ENCODE measurements around the gene QRFP.

The QRFP gene, protein sequence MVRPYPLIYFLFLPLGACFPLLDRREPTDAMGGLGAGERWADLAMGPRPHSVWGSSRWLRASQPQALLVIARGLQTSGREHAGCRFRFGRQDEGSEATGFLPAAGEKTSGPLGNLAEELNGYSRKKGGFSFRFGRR

DNA sequence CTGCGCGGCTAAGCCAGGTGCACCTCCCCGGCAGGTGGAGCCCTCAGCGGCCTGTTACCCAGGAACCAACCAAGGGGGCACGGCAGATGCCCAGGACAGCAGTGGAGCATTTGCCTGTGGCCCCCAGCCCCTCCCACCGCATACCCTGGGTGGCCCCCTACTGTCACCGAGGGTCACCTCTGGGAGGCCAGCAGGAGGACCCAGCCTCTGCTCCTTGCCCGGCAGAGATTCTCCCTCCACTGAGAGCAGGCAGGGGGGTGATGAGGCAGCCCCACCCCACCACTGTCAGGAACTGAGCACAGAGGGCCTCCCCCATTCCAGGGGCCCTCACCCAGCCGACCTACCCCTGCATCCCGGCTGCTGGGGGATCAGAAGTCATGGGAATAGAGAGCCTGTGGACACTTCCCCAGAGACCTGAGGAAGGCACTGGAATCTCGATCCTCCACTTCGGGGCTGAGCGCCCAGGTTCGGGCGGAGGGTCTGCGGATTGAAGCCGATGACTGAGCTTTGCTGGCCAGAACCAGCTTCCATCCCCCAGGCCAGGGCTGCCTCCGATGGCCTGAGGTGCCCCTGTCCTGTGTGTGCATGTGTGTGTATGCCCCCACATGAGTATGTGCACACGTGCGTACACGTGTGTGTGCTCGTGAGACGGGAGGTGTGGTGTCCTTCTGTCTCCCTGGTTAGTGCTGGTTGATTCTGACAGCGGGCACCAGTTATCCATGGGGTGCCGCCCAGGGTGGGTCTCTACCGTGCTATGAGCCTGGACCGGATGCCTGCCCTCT lies at the start of gene QRFP:
Gene QRFP (minus strand): TSS at position 580 of the 782 bp plus-strand sequence. CDS start 2,974 bp downstream, outside the sequence.
- no peak for DNase-seq

DNA sequence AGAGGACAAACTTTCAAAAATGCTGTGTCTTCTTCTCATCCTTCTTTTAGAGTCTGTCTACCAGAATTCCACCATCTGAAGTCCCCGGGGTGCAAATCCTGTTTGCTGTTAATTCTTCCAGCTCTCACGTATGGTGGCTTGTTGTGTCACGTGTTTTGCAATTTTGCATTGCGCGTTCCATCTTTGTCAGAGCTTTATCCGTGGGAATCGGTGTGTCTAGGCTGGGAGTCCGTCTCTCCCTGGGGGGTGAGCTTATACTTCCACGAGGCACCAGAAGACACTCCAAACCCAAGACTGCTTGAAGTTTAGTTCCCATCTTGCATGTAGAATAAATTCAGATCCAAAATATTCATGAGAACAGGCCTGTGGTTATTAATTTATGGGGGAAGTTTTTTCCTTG lies 48.6 kb upstream of the QRFP start:
- no peak for DNase-seq

DNA sequence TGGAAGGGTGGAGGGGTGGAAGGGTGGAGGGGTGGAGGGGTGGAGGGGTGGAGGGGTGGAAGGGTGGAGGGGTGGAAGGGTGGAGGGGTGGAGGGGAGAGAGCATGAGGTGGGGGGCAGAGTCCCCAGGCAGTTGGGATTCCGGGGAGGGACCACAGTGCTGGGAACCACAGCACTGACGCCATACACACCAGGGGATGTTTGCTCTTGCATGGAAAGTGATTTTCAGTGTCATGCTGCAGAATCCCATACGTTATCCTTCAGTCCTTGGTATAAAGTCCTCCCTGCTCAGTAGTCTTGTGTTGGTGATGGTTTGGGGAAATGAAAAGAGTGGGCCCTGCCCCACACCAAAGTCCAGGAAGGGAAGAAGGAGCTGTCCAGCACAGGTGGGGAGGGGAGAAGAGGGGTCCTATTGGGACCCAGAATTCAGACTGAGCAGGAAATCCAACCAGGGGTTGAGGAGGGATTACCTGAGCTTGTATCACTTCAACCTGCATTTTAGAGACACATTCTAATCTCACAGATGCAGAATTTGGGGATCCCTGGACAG lies 48.0 kb upstream of the QRFP start:
- no peak for DNase-seq

DNA sequence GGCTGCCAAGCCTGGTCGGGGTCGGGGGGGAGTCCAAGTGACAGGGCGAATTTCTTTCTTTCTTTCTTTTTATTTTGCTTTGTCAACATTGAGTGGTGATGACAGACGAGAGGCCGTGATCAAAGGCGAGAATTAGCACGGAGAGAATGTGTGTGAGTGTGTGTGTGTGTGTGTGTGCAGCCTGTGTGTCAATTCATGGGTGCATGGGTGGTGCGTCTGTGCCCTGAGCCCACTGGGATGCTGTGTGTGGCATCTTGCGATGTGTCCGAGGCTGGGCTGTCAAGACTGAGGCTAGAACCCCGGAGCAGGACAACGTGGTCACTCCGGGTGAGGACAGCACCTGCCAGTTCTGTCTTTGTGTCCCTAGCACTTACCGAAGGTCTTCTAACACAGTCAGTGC lies 47.2 kb upstream of the QRFP start:
- DNase-seq, result no peak

DNA sequence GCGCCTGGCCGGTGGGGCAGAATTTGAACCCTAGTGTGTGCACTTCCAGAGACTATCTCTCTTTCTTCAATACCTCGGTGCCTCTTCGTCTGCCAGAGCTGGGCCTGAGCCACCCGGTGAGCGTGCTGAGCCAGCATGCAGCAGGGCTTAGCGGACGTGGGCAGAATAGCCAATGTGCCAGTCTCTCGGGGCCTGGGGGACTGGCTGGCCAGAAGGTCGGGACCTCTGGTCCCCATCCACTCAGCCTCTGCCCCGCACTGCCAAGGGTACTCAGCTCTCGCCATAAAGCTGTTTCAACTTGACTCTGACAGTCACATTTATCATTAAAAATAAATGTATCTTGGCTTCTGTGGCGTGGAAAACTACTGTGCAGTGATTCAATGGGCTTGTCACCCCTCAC lies 46.6 kb upstream of the QRFP start:
- no peak for DNase-seq

DNA sequence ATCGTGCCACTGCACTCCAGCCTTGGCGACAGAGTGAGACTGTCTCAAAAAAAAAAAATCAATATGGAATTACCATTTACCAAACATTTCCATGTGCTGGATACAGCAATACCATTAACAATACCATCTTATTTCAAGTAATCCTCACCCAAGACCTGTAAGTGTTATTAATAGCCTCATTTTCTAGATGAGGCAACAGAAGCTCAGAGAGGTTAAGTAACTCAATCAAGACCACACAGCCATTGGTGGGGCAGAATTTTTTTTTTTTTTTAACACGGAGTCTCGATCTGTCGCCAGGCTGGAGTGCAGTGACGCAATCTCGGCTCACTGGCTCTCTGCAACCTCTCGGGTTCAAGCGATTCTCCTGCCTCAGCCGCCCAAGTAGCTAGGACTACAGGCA lies 46.1 kb upstream of the QRFP start:
- no peak for DNase-seq

DNA sequence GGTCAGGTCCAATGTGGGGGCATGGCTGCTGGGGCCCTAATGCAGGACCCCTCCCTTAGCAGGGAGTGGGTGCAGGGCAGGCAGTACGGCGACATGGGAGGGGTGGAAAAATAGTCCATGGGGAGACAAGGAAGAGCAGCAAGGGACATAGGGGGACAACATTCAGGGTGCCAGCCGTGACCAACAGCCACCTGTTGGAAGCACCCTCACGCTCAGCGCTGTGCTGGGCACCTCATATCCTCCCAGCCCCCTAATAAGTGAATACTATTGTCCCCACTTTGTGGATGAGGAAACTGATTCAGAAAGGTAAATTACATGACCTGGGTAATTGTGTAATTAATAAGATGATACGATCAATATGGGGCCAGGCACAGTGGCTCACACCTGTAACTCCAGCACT lies 45.5 kb upstream of the QRFP start:
- DNase-seq, result no peak

DNA sequence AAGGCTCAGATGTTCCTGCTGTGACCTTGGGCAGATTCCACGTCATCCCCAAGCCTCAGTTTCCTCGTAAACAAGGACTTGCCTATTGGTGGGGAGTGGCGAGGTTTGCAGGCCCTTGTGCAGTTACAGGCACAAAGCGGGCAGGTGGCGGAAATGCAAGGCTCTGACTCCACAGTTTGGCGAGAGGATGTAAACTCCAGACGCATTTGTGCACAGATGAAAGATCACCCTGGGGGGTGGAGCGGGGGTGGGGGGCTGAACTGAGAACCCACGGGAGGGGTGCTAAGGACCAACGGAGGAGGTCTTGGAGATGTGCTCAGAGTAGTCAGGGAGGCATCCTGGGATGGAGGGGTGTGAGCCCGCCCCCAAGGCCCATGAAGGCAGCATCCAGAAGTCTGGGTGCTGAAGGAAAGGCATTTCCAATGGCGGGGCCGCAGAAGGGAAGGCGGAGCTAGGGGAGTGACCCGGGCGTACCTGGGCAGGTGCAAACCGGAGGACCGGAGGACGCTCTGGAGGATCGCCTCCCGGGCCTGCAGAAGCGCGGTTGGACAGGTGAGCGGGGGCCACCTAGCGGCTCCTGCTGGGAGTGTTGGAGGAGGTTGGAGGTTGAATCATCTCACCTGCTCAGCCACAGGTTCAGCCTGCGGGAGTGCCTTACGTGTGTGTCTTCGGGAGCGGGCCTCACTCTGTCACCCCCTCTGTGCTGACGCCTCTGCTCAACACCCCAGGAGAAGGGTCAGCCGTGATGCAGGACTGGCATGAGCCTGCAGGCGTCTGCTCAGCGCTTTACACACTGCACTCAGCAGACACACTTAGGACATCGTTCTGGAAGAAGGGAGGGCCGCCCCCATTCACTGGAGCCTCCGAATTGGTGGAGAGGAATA lies 44.3 kb upstream of the QRFP start:
- peak in 1 of 2 experiments; percentile 32 for DNase-seq

DNA sequence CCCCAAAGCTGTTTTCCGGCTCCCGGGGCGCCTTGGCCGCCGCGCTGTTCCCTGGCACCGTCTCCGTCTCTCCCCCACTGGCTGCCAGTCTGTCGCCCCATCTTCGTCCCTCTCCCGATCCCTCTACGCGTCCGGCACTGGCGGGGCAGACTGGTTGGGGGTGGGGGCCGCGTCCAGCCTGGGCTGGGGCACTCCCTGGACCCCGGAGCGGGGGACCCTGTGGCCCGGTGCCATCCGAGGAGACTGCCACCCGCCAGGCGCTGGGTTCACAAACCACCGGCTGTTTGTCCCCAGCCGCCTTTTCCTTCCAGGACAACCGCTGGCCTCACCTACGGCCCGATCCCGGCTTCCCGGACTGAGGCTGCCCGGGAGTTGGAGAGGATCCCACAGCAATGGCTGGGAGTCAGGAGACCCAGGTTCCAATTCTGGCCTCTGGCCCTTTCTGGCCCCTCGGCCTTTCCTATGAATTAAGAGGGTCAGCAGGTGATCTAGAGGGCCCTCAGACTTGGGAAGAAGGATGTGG lies 43.5 kb upstream of the QRFP start:
- no peak for DNase-seq

DNA sequence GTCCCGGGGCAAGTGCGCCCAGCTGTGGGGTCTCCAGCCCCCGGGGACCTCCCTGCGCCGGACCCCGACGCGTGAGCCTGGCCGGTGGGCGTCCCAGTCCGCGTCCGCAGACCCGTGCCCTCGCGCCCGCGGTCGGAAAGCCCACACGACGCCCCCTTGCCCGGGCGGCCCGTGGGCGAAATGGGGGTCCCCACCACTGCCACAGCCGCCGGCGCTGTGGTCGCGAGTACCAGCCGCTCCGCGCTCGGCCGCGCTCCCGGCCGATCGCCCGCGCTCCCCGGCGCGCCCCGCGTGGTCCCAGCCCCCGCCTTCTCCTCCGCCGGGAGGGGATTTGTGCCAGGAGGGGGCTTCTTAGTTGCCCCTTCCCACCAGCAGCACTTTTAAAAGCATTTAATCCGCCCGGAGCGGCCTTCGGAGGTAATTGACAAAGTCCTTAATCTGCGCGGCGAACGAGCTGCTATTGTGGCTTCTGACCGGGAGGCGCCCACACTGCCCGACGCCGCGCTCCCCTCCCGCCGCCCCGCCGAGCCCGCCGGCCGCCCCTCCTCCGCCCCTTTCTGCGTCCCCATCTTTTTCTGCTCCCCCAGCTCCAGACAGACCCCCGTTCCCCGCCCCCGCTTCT lies 42.9 kb upstream of the QRFP start:
- DNase-seq, result peak in 1 of 2 experiments; percentile 25

DNA sequence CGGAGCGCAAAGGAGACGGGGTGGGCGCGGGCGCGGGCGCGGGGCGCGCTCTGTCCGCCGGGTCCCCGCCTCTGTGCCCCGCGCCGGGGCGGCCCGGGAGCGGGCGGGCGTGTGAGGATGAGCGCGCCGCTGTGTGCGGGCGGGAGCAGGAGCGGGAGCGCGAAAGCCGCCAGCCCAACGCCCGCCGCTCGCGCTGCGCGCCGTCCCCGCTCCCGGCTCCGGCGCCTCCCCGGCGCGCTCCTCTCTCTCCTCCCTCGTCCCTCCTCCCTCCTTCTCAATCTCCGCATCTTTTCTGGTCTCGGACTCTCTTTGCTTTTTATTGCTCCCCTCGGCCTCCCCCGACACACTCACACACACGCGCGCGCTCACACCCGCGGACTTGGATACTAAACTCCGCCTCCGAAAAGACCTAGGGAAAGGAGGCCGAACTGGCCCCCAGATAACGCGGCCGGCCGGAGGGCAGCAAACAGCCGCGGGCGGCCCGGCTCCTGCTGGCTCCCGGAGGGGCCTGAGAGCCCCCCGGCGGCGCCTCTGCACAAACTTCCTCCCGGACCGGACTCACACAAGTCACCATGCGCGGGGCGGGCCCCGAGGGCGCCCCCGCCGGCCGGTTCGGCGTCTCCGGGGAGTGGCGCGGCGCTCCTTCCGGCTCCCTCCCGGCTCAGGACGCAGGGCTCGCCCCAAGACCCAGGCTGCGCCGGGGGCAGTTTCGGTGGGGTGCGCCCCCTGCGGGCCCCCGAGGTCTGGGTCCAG lies 42.2 kb upstream of the QRFP start, which contains the start of gene FIBCD1:
Gene FIBCD1 (minus strand): TSS at position 596 of the 753 bp plus-strand sequence. CDS start 640 bp downstream, outside the sequence.
- peak; percentile 24 to 30 for DNase-seq

DNA sequence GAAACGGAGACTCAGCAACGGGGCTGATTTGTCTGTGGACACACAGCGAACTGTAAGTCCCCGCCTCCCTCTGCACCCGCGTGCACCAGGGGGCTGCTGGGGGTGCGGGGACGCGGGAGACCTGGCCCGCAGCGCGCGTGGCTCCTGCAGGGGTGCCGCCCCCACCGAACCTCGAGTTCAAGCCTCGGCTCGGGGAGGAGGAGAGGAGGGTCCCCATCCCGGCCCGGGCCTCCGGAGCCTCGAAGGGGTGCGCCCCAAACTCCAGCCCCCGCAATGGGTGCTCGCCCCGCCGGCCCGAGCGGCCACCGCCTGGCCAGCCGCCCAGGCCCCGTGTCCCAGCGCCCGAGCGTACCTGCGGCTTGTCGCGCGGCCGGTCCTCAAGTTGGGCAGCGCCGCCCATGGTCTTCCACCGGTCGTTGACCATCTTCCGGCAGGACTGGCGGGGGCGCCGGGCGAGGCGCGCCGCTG lies 41.6 kb upstream of the QRFP start:
- DNase-seq, result no peak

DNA sequence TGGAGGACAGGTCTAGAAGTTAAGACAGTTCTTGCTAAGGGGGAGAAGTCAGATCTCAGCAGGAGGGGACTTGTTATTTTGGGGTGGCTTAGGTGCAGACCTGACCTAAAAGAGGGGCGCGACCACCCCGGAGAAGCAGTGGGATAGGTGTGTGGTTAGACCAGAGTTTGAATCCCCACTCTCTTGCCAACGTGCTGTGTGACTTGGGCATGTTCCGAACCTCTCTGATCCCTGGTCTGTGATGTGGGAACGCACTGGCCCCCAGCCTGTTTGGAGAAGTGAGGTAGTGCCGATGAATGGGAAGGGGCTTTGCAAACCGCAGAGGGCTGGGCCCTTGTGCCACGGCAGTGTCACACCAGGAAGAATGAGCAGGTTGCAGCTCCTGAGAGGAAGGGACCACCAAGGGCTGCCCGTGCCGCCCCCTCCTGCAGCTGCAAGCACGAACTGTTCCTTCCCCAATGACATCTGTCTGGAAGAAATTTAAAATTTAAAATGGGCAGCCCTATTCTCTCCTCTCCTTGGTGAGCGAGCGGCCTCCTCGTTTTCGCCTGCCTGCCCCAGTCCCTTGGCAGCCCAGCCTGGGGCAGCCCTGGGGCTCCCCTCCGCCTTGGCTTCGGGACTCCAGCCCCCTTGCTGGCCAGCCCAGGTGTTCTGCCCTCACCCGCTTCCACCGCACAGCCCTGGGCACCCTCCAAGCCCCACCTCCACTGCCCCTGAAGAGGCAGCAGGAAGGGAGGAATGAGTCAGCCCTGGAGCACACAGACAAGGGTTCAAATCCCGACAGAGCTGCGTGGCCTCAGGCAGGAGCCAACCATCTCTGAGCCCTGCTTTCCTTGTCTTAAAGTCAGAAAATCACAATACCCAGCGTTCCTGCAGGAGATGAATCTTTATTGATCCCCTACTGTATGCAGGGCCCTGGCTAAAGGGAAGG lies 40.8 kb upstream of the QRFP start:
- no peak for DNase-seq

DNA sequence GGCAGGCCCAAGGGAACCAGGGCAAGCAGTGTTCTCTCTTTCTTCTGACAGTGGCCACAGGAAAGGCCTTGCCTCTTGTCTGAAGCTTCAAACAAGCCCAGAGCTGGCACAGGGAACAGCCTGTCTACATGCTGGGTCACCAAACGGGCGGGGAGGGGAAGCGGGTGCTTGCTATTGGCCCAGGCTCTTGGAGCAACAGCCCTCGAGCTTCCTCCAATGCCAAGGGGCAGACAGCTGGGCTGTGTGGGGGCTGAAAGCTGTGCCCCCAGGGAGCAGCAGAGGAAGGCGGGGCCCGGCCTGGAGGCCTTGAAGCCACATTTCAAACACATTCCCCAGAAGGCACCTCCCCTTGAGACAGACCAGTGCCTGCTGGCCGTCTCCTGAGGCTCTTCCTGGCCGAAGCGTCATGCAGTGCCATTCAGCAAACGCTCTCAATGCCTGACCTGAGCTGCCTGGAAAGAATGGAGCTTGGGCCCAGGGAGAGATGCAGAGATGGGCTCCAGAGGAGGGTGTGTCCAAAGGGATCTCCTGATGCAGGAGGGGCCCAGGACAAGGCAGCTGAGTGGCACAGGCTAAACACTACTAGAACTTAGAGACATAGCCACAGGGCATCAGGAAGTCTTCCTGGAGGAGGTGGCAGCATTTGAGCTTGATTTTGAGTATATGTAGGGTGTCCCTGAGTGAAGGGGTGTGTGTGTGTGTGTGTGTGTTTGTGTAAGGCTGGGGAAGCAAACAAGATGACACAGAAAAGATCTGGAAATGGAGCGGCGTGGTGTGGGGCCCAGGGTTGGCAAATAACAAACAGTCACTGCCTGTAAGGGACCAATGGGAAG lies 39.9 kb upstream of the QRFP start:
- no peak for DNase-seq

DNA sequence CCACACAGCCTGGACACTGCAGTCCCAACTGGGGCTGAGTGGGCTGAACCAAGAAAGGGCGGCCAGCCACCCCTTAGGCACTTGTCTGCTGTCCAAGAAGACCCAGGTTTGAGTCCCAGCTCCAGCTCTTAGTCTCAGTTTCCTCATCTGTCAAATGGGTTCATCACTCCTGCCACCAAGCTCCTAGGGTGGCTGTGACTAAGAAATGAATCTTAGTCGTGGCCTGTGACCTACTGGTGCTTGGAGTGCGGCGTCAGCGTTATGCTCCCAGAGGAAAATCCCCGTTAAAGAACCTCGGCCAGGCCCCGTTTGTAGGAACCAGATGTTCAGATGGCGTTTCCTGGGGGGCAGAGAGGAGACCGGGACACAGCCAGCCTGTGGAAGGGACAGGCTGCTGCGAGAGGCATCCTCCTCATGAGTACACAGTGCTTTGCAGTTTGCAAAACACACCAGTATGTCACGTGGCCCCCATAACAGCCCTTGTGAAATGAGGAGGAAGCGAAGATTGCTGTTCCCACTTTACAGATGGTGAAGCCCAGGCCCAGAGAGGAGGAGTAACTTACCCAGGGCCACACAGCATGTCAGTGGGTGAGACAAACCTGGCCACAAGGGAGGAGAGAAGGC lies 39.1 kb upstream of the QRFP start:
- peak; percentile 13 to 33 for DNase-seq

DNA sequence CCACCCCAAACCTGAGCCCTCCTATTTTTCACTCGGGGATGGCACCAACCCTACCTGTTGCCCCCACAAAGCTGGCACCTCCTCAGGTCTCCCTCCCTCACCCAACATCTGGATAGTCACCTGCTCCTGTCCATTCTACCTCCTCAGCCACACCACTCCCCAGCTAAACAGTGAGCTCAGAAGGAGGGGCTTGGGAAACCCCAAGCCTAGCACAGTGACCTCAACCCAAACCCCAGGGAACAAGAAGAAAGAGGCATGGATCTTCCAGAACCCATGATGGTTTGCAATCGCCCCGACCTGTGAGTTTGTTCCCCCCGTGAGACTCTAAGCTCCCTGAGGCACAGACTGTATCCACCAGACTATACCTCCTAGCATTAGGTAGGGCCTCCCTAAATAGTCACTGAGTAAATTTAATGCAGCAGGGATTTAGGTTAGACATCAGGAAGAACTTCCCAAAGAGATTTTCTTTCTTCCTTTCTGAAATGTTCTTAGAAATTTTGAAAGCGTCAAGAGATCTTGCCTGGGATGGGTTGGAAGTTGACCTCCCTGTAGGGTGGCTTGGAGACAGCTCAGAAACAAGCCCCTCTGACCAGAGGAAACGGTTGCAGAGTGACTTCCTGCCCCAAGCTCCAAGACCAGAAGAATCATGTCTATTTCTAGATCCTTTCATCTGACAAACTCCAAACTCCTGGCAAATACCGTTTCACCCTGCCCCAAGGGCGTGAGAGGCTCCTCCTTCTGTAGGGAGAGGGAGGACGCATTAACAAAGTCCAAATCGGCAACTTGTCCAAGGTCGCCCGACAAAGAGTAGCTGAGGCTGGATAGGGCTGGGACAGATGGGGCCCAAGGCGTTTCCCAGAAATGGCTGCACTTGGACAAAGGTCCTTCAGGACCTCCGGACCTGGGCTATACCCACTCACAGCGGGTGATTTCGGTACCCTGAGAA lies 38.4 kb upstream of the QRFP start:
- no peak for DNase-seq

DNA sequence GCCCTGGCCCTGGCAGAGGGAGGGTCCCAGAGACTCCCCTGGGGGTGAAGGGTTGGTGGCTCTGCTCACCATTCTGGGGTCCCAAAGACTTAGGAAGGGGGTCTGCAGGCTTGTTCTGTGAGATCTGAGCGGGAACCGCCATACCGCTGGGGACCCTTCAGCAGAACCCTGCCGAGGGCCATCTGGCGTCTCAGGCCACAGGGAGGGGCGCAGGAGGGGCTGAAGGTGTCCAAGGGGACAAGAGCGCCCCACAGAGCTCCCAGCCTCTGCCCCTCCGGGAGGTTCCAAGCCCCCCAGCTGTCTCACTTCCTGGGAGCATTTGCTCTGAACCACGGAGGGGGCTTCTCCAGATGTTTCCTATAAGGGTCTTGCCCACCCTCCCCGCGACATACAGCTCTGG lies 37.6 kb upstream of the QRFP start:
- no peak for DNase-seq
